ENCODE results near the gene CHRM5.

Gene CHRM5

DNA sequence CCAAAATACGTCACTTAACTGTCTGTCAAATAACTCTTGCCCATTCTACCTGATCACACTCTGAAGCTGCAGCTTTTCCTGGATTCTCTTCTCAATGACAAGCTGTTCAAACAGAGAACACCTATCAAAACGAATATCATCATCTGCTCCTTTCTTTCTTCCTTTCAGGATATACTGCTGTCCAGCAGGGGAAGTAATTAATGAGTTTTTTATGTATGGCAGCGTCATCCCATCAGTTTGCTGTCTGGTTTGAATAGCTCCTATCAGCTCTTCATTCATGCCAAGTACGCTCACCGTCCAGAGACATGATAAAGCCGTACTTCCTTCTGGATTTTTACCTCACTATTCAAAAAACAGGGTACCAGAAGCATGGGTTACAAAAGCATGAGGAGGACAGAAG is at the start of gene CHRM5:
Gene CHRM5 (plus strand): TSS at position 274 of the 400 bp plus-strand sequence. CDS start 94,221 bp downstream, outside the sequence.
- DNase-seq, result no peak

DNA sequence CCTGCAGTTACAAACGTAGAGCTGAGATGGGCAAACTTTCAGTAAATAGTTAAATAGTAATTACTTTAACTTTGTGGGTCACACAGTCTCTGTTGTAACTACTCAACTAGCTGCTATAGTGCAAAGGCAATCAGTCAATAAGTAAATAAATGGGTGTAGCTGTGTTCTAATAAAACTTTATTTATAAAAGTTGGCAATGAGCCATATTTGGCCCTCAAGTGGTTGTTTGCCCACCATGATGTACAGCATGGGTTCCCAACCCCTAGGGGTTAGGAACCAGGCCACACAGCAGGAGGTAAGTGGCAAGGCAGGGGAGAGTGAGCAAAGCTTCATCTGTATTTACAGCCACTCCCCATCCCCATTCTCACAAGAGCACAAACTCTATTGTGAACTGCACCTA is 44.9 kb upstream of the CHRM5 start:
- no peak for DNase-seq

DNA sequence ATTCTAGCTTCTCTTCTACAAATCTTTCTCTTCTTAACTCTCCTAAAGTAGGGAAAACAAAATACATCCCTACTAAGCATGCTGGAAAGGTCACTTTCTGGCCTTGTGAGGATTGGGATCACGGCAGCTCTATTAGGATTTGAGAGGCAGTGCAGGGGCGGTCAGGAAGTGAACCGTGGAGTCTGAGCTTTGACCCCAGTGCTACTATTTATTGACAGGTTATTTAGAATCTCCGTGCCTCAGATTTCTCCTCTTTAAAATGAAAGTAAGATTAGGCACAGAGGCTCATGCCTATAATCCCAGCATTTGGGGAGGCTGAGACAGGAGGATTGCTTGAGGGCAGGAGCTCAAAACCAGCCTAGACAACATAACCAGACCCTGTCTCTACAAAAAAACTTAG is 42.0 kb upstream of the CHRM5 start:
- no peak for DNase-seq

- DNase-seq, result no peak
Measured at GRCh38 chr15:33932734-33933133, 35.6 kb upstream of the CHRM5 start.

DNA sequence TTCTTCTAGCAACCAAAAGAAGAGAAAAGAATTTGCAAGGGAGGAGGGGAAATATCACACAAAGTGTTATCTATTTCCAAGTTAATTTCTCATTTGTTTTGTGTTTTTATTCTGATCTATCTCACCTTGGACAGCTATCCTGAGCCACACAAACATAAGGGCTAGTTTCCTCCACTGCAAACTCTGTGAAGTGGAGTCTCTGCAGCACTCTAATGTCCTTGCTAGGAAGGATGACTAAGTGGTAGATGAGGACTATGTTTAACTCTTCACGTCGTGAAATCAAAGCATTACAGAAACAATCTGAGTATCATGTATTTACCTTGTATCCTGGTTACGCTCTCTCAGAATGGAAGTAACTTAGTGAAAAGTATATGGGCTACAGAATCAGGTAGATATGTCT is 33.9 kb upstream of the CHRM5 start:
- DNase-seq, result no peak

DNA sequence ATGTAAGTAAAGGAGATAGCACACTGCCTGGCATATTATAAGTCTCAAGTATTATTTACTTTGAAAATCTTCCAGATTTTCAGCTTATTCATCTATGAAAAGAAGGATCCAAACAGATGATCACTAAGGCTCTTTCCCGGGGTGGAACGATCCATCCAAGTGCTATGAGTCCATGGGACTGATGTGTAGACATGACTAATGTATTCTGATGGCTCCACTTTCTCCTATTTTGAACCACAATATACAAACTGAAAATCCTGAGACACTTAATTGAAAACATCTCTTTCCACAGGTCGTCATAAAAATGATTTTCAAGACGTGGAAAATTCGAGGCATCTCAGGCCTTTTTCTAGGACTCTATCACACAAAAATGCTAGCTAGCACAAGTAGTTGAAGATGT is 33.4 kb upstream of the CHRM5 start:
- no peak for DNase-seq

- no peak for DNase-seq
Measured at GRCh38 chr15:33941279-33942063, 26.8 kb upstream of the CHRM5 start.

GRCh38 chr15:33946152-33946551 is 22.1 kb upstream of the CHRM5 start:
- DNase-seq, result no peak

GRCh38 chr15:33955945-33956344 is 12.4 kb upstream of the CHRM5 start:
- no peak for DNase-seq

DNA sequence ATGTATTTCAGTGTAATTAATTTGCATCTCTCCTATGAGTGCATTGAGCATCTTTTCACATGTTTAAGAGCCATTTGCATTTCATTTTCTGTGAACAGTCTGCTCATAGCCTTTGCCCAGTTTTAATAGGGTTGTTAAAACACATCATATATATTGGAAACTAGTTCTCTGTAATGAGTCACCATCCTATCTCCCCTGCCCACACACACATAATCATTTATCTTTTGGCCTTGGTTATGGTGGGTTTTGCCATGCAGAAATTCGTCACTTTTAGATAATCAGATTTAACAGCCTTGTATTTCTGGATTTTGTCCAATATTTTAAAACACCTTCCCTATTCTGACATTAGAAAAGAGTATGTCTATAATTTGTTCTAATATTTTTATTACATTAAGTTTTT is 11.9 kb upstream of the CHRM5 start:
- no peak for DNase-seq

DNA sequence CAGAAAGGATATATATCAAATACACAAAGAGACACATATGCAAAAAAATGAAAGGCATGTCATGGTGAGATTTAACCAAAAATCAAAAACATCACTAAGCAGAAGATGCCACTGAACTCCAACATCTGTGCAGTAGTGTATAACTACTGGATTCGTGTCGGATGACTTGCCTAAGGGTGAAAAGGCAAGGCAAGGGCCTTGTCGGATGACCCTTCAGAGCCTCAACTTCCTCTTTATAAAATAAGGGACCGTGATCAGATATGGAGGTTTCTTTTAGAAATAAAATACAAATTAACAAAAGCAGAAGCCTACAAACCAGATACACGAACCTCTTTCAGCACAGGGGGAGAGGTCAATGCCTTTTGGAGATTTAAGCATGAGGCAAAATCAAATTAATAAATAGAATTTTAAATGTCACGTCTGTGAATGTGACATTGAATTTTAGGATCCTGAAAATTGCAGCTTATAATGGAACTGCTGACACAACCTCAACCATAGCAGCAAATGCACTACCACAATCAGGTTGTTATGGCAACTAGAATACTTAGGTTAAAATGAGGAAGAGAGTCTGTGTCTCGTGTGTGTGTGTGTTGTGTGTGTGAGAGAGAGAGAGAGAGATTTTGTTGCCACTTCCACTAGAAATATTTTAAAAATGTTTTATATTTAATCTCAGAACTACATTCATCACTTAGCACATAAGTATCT is 8.3 kb upstream of the CHRM5 start:
- DNase-seq, result no peak

- no peak for DNase-seq
Measured at GRCh38 chr15:33960549-33960935, 7.8 kb upstream of the CHRM5 start.

DNA sequence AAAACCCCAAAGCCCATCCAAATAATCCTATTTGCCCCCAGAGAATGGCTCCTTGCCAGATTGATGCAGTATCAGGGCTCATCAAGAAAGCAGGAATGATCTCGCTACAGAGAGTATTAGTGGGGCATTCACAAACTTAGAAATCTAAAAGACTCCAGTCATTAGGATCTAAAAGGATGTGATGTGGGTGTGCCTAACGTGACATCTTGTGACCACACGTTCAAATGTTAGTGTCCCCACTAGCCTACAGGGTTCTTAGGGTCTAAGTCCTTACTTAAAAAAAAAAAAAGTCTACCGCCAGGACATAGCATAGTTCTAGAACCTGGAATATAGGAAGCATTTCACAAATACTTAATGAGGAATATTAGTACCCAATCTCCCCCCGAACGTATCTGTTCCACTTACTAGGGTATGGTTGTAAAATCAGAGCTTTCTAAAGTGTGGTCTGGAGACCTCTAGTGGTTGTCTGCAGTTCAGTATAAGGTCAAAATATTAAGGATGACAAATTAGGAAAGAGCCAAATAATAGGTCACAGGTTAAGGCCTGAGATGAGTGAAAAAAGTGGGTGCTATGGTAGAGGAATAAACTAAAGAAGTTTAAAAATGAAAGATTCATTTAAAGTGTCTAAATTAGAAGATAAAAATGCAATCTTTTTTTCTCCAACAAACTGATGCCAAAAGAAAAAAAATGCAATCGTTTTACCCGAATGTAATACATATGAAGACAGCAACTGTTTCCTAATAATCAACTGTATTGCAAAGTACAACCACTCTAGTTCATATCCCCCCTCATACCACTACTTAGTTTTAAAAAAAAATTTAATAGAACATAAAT is 4.2 kb upstream of the CHRM5 start:
- DNase-seq, result no peak

- DNase-seq, result no peak
Measured at GRCh38 chr15:33964665-33965040, 3.6 kb upstream of the CHRM5 start.

DNA sequence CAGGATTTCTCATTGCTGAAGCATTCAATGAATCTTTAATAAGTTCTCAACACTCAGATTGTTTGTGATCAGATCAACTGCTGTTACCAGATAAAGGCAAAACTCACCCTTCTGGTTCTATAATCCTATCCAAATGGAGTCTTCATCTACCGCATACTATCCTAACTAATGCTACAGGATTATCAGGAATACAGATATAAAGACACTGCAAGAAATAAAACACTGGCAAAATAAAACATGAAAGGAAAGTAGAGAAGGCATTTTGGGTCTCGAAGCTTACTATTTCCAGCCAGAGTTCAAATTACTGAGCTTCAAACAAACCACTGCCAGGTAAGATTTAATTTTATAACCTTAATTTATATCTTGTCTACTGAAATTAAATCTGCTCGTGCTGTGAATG is 524 bp downstream of the CHRM5 start:
- no peak for DNase-seq

DNA sequence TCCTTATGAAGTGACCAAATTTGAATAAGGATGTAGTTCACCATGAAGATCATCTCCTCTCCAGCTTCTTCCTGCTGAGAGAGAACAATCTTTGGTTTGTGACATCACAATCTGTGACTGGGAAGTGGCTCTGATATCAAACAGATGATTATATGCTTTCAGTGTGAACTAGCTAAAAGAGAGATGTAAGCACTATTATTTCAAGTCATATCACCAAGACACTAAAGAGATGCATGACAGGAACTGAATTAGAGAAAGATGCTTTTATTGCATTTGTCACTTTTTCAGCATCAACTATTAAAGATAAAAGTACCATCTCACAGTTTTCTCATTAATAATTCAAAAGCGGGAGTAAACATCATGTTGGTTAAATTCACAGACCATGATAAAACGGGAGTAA is 3.5 kb downstream of the CHRM5 start:
- DNase-seq, result no peak

DNA sequence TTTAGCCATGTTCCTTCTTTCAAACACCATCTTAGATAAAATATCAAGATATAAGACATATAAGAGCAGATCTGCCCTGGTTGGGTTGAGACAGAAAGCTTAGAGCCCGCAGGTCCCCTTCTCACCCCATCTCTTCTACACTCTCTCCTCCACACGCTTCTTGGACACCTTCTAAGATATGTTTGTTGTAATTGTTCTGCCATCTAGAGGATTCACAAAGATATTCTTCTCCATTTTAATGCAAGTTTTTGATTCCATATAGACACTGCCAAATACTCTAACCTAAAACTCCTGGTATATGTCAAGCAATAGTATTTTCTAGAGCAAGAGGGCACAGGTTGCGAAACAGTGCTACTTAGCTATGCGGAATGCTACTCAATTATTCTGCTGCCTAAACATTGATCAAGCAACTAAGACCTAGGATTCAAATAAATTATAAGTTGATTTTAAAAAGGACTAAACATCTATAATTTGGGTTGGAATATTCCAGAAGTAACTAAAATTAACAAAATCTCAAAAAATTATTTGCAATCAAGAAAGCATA is 6.8 kb downstream of the CHRM5 start:
- DNase-seq, result no peak

GRCh38 chr15:33980159-33980558 is 11.9 kb downstream of the CHRM5 start:
- DNase-seq, result no peak

DNA sequence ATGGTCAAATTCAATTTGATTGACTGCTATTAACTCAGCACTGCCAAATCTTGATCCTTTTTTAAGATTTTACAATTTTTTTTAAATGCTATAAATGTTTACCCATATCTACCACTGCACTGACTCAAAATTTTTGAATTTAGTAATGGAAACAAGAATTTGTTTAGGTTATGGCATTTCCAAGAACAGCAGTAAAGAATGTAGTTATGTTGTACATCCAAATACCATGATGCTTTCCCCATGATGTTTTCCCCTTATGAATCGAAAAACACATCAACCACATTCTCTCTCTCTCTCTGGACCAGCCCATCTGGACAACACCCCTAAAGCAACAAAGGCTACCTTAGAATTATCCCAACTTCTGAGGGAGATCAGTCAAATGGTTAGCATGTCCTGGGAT is 14.2 kb downstream of the CHRM5 start:
- DNase-seq, result no peak

DNA sequence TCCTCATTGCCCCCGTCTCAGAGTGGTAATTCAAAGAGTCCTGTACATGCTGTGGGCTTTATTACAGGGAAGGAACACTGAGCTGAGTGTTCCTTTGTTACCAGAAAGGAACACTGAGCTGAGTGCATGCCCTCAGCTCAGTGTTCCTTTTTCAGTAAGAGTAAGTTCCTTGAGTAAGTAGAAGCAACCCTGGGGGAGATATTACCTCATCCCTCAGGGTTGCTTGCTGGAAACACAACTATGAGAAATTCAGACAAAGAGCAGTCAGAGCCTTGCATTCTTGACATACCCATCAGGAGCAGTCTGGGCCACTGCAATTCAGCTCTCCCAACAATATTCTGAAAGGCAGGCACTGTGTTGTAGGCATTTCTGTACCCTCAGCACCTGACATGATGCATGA is 17.0 kb downstream of the CHRM5 start:
- no peak for DNase-seq

DNA sequence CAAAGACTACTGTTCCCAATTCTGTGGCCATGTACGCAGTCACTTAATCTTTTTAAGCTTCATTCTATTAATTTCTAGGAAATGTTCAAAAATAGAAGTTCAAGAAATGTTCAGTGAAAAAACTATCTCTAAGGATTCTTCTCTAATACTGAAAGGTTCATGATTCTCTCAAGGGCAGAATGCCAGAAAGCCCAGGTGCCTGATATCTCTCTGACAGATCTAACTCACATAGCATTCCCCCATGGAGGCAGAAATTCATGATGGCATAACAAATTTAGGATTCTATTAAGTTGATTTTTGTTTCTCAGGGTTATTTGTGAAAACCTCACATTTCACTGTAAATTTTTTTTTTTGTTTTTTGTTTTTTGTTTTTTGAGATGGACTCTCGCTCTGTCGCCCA is 17.5 kb downstream of the CHRM5 start:
- no peak for DNase-seq

- DNase-seq, result no peak
Measured at GRCh38 chr15:33987444-33987843, 19.1 kb downstream of the CHRM5 start.

GRCh38 chr15:33988384-33988783 is 20.1 kb downstream of the CHRM5 start:
- DNase-seq, result no peak

Measured in activated naive CD4-positive, alpha-beta T cell treated with anti-CD3 and anti-CD28 coated beads, Interleukin-2, amount 50 U/mL, for 16 hours (primary cell).